Spleen (tissue), 11 donors: ENCODE data around the gene HIVEP3. TPM values are rescaled to one million over a fixed set of nuclear protein-coding genes. Genes with fewer than 3 reads are reported as not detected.

Experiments
- DNase-seq: peaks from one replicate; pipeline ENCODE4 v3.0.0-alpha.2; 2020
- H3K27ac ChIP-seq, 8 donors: fragments of 200-600 bp; sonication (generic) in 7 of 8; 1 replicate in 4 of 8; 2 replicates in 4 of 8; pipeline versions ENCODE4 v1.5.0 to v1.8.0; 2016 to 2021; ENCODE audit warnings: inconsistent platforms in 4 of 8, mild to moderate bottlenecking in 4 of 8, moderate library complexity in 1 of 8
- H3K27me3 ChIP-seq, 7 donors: fragments of 200-600 bp; sonication (generic) in 6 of 7; replicated peaks in 1 of 7; 1 replicate in 4 of 7; 2 replicates in 3 of 7; pipeline versions ENCODE4 v1.5.0 to v1.8.0; 2016 to 2021; ENCODE audit warnings: inconsistent platforms in 3 of 7, mild to moderate bottlenecking in 1 of 7
- H3K36me3 ChIP-seq, 6 donors: fragments of 200-600 bp; sonication (generic) in 5 of 6; 1 replicate in 4 of 6; 2 replicates in 2 of 6; pipeline versions ENCODE4 v1.5.0 to v1.8.0; 2016 to 2021; ENCODE audit warnings: inconsistent platforms in 2 of 6
- H3K4me1 ChIP-seq, 6 donors: fragments of 200-600 bp; sonication (generic) in 5 of 6; 1 replicate in 3 of 6; 2 replicates in 3 of 6; pipeline versions ENCODE4 v1.5.0 to v1.8.0; 2016 to 2021; ENCODE audit warnings: inconsistent platforms in 3 of 6
- H3K4me3 ChIP-seq, 8 donors: fragments of 200-600 bp; sonication (generic) in 7 of 8; 1 replicate in 4 of 8; 2 replicates in 4 of 8; pipeline versions ENCODE4 v1.5.0 to v1.8.0; 2016 to 2021; ENCODE audit warnings: inconsistent platforms in 4 of 8, mild to moderate bottlenecking in 4 of 8, moderate library complexity in 2 of 8
- H3K9me3 ChIP-seq, 8 donors: fragments of 200-600 bp; sonication (generic) in 7 of 8; 1 replicate in 4 of 8; 2 replicates in 4 of 8; pipeline versions ENCODE4 v1.5.0 to v1.8.0; 2016 to 2021; ENCODE audit warnings: inconsistent platforms in 4 of 8
- CTCF ChIP-seq, 11 experiments: fragments of 200-600 bp in 7 of 11; fragments of 450-650 bp in 4 of 11; sonication (generic) in 4 of 11; IDR thresholded peaks in 8 of 11; conservative IDR thresholded peaks in 3 of 11; 1 replicate in 7 of 11; 2 replicates in 4 of 11; pipeline versions ENCODE4 v1.4.0 to v1.8.0; 2016 to 2021; ENCODE audit warnings: antibody characterized with exemption in 11 of 11, inconsistent platforms in 4 of 11, mild to moderate bottlenecking in 1 of 11
- POLR2A ChIP-seq, 3 donors: fragments of 450-650 bp; IDR thresholded peaks; one replicate each; pipeline ENCODE4 v1.5.1; 2017; ENCODE audit warnings: antibody characterized with exemption in 3 of 3, mild to moderate bottlenecking in 1 of 3
- POLR2AphosphoS5 ChIP-seq, 3 donors: sonication (generic); formaldehyde crosslinking; IDR thresholded peaks; one replicate each; pipeline ENCODE4 v1.5.1; 2017; ENCODE audit warnings: antibody characterized with exemption in 3 of 3
- WGBS, 5 donors: extraction: QIAGEN DNeasy Blood & Tissue Kit in 3 of 5; methylation state at CpG; one replicate each; pipeline versions ENCODE4 v1.1.5 to v1.1.7; 2013 to 2018; 5-methylcytosine and 5-hydroxymethylcytosine counted together
- intact Hi-C: fragments of 100-400 bp; cut with DNase I; formaldehyde crosslinking; loops from one replicate; pipeline ENCODE4 v1.15.0; 2023; ENCODE audit warnings: low total_unique reads
- polyA plus RNA-seq, 3 donors: library from polyadenylated mRNA; stranded (reverse); fragments of 200-250 nt; gene quantifications; one replicate each; pipeline ENCODE4 v1.2.1, GENCODE V29; 2013
- total RNA-seq, 7 donors: library from RNA; depleted of rRNA in 3 of 7; stranded (reverse); fragments of >200 nt in 3 of 7; fragmentation: NEBNext Ultra II Directional in 4 of 7; extraction: Animal tissue kit (Norgen Biotek cat#: 25700) in 4 of 7; gene quantifications; one replicate each; pipeline versions ENCODE4 v1.1.0 to v1.2.1, GENCODE V29; 2016 to 2021
- donor health status: healthy with polysubstance abuse.
- donor health status: DM: no; HTN: no; CAD: no; lungs with moderate emphysema.
- donor health status: DM: no; HTN: no; CAD: no.
- donor health status: Bipolar disorder and iron deficiency.
- donor health status: healthy.
- donor health status: DM: no; HTN: no; CAD: no.
- donor health status: DM: yes; HTN: yes; CAD: no.

Gene HIVEP3
- total and polyA plus RNA-seq, 10 donors = 2.4 to 21.2 (median 8.2) TPM

GRCh38 chr1:41647221-41648135, 271.2 kb downstream of the HIVEP3 start:
- H3K36me3 ChIP-seq = no peaks in the 10 kb centered on the region
- DNase-seq = no peak
- H3K27me3 ChIP-seq = no peaks in the 10 kb centered on the region

GRCh38 chr1:41646186-41646585, 272.5 kb downstream of the HIVEP3 start:
- no peak overlapping the region for H3K4me3 ChIP-seq
- H3K4me1 ChIP-seq = peaks cover 4 to 44% (median 23%) of the 10 kb centered on the region in 6 donors
- DNase-seq = no peak
- no peaks in the 10 kb centered on the region for H3K36me3 ChIP-seq
- intact Hi-C loops = no loop called here
- H3K9me3 ChIP-seq = no peaks in the 10 kb centered on the region
- no peak overlapping the region for H3K27ac ChIP-seq
- WGBS, 5 donors = 95 to 99% (median 98%) methylated on average over 4 of the region's 4 CpGs
- H3K27me3 ChIP-seq = no peaks in the 10 kb centered on the region
- TF ChIP-seq POLR2AphosphoS5 (IDR thresholded peaks at IDR 0.05) (no peak), POLR2A (IDR thresholded peaks at IDR 0.05) (no peak), CTCF (IDR thresholded peaks at IDR 0.05 in 8 of 11, conservative IDR thresholded peaks at IDR 0.05 in 3 of 11) (no peak)

More at GRCh38 chr1:41647221-41648135, 271.2 kb downstream of the HIVEP3 start:
- intact Hi-C loops = no loop called here
- TF ChIP-seq CTCF (IDR thresholded peaks at IDR 0.05 in 8 of 11, conservative IDR thresholded peaks at IDR 0.05 in 3 of 11) (no peak), POLR2AphosphoS5 (IDR thresholded peaks at IDR 0.05) (no peak), POLR2A (IDR thresholded peaks at IDR 0.05) (no peak)
- Histone ChIP-seq H3K9me3 (no peaks in the 10 kb centered on the region), H3K4me3 (no peak overlapping the region), H3K4me1 (peaks cover 4 to 43% (median 21%) of the 10 kb centered on the region in 6 donors), H3K27ac (no peak overlapping the region)
- WGBS, 5 donors = 90 to 99% (median 94%) methylated on average over 4 of the region's 4 CpGs

GRCh38 chr1:41645062-41645461, 273.7 kb downstream of the HIVEP3 start:
- no peak overlapping the region for H3K27ac ChIP-seq
- intact Hi-C loops = no loop called here
- no peak overlapping the region for H3K4me3 ChIP-seq
- H3K27me3 ChIP-seq = no peaks in the 10 kb centered on the region
- H3K9me3 ChIP-seq = no peaks in the 10 kb centered on the region
- 63 to 86% (median 78%) methylated on average over 2 of the region's 2 CpGs for WGBS, 5 donors
- H3K36me3 ChIP-seq = no peaks in the 10 kb centered on the region
- no peak for DNase-seq
- TF ChIP-seq POLR2A (IDR thresholded peaks at IDR 0.05) (no peak), CTCF (IDR thresholded peaks at IDR 0.05 in 8 of 11, conservative IDR thresholded peaks at IDR 0.05 in 3 of 11) (no peak), POLR2AphosphoS5 (IDR thresholded peaks at IDR 0.05) (no peak)
- H3K4me1 ChIP-seq = peaks cover under 1 to 44% (median 18%) of the 10 kb centered on the region in 6 donors
